Panc1 (cell line): ENCODE measurements around the gene APPL1. TPM values are rescaled to one million over a fixed set of nuclear protein-coding genes. Genes with fewer than 3 reads are reported as not detected.

ENCODE experiments used
- ATAC-seq: fragments of 200-7000 bp; cut with Tn5 transposase; 2 replicates; pipeline ENCODE4 v1.9.1; 2020; ENCODE audit warnings: mild to moderate bottlenecking, moderate library complexity
- BruUV-seq: library from RNA; stranded (reverse); fragments of 400-500 nt; replicated peaks from 2 replicates; lab custom pipeline; 2021; lab: Mats Ljungman, UMichigan
- CTCF ChIA-PET: fragments of 300-600 bp; sonication (Branson Sonifier 250); formaldehyde crosslinking; loops from one replicate; lab custom pipeline; 2022; ENCODE audit warnings: antibody characterized with exemption; lab: Charles Lee
- POLR2A ChIA-PET: fragments of 300-600 bp; sonication (Branson Sonifier 250); formaldehyde crosslinking; loops from one replicate; lab custom pipeline; 2022; ENCODE audit warnings: antibody characterized with exemption; lab: Charles Lee
- DNase-seq: peaks from one replicate; pipeline ENCODE4 v3.0.0-alpha.2; 2010; ENCODE audit warnings: low read depth, low spot score
- H3K27ac ChIP-seq: 2 replicates; pipeline ENCODE4 v1.5.1; 2011; ENCODE audit warnings: mild to moderate bottlenecking, low read length, inconsistent platforms
- H3K27me3 ChIP-seq: fragments of 200-500 bp; sonication (Bioruptor generic); 2 replicates; pipeline ENCODE4 v1.6.0; 2014; ENCODE audit warnings: low read length, inconsistent platforms; ENCODE audit not compliant: control insufficient read depth, insufficient read depth
- H3K36me3 ChIP-seq: fragments of 200-500 bp; sonication (Bioruptor generic); 2 replicates; pipeline ENCODE4 v1.5.1; 2014; ENCODE audit warnings: inconsistent platforms, mild to moderate bottlenecking, low read length, moderate library complexity; ENCODE audit not compliant: control insufficient read depth, insufficient read depth
- H3K4me1 ChIP-seq: 2 replicates; pipeline ENCODE4 v1.5.1; 2011; ENCODE audit warnings: inconsistent platforms, mild to moderate bottlenecking, low read length, moderate library complexity; ENCODE audit not compliant: control insufficient read depth, insufficient read depth
- H3K4me3 ChIP-seq, 2 experiments: 2 replicates each; pipeline ENCODE4 v1.5.1; 2011 to 2012; ENCODE audit warnings: low read depth in 2 of 2, low read length in 2 of 2, mild to moderate bottlenecking in 2 of 2, inconsistent platforms in 1 of 2, moderate library complexity in 1 of 2
- H3K9me3 ChIP-seq: fragments of 200-500 bp; sonication (Bioruptor generic); 2 replicates; pipeline ENCODE4 v1.5.1; 2014; ENCODE audit warnings: low read depth, mild to moderate bottlenecking, inconsistent platforms, low read length, moderate library complexity; ENCODE audit not compliant: control insufficient read depth, insufficient read depth
- POLR2AphosphoS5 ChIP-seq: IDR thresholded peaks from 2 replicates; pipeline ENCODE4 v1.6.1; 2012; ENCODE audit warnings: mild to moderate bottlenecking, low read depth, low read length, moderate library complexity
- SIN3A ChIP-seq: IDR thresholded peaks from 2 replicates; pipeline ENCODE4 v1.6.1; 2012; ENCODE audit warnings: low read depth, mild to moderate bottlenecking, low read length, moderate library complexity, borderline replicate concordance; ENCODE audit not compliant: insufficient read depth
- TCF7L2 ChIP-seq: IDR thresholded peaks from 2 replicates; pipeline ENCODE4 v1.6.1; 2011; ENCODE audit warnings: mild to moderate bottlenecking, low read depth, low read length, inconsistent platforms
- in situ Hi-C: cut with HindIII; loops from 2 replicates; pipeline ENCODE4 v1.10.0; 2016; ENCODE audit warnings: low sequenced_read_pairs, low pct_unique_long_range_greater_than_20kb
- intact Hi-C: fragments of 100-400 bp; cut with micrococcal nuclease; formaldehyde crosslinking; loops from one replicate; pipeline ENCODE4 v1.10.0; 2022; ENCODE audit not compliant: unreplicated experiment
- total RNA-seq: library from RNA; stranded (reverse); gene quantifications from one replicate; pipeline ENCODE4 v1.2.1, GENCODE V29; 2021; ENCODE audit not compliant: unreplicated experiment
- TF ChIP-seq, protein P1 (sequence below), 2 experiments: IDR thresholded peaks; 2 replicates each; pipeline ENCODE4 v1.6.1; 2011 to 2012; ENCODE audit warnings: low read depth in 2 of 2, control low read depth in 1 of 2, low read length in 1 of 2, mild to moderate bottlenecking in 1 of 2, moderate library complexity in 1 of 2; ENCODE audit not compliant: insufficient read depth in 1 of 2
- TF ChIP-seq, protein P2 (sequence below): fragments of 450-650 bp; IDR thresholded peaks from 2 replicates; pipeline ENCODE4 v1.5.1; 2017; ENCODE audit warnings: mild to moderate bottlenecking

APPL1 gene
- total RNA-seq, 1 experiment from 2014 or later, result 36.3 TPM

DNA sequence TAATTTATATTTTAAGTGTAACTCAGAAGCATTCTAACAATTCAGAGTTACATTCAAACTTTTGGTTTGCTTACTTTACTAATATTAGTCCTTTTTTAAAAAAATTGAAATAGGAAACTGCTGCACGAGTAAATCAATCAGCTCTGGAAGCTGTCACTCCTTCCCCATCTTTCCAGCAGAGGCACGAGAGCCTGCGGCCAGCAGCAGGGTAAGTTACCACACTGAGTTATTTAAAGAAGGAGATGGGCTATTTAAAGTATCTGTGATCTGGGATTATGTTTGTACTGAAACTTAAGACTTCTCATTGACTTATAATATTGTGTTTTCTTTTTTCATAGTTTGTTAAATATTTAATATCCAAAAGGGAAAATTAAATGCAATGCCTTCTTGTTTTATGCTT lies 29.3 kb downstream of the APPL1 start:
- Histone ChIP-seq H3K27ac (no peak overlapping the region), H3K36me3 (peaks cover 26% of the 10 kb centered on the region; the same call in 1 of the 2 replicates), H3K4me1 (no peaks in the 10 kb centered on the region), H3K4me3 (no peak overlapping the region), H3K27me3 (no peaks in the 10 kb centered on the region), H3K9me3 (no peaks in the 10 kb centered on the region)
- POLR2A ChIA-PET, result no interaction called here
- no TSS peak for BruUV-seq
- TF ChIP-seq, protein P1, sequence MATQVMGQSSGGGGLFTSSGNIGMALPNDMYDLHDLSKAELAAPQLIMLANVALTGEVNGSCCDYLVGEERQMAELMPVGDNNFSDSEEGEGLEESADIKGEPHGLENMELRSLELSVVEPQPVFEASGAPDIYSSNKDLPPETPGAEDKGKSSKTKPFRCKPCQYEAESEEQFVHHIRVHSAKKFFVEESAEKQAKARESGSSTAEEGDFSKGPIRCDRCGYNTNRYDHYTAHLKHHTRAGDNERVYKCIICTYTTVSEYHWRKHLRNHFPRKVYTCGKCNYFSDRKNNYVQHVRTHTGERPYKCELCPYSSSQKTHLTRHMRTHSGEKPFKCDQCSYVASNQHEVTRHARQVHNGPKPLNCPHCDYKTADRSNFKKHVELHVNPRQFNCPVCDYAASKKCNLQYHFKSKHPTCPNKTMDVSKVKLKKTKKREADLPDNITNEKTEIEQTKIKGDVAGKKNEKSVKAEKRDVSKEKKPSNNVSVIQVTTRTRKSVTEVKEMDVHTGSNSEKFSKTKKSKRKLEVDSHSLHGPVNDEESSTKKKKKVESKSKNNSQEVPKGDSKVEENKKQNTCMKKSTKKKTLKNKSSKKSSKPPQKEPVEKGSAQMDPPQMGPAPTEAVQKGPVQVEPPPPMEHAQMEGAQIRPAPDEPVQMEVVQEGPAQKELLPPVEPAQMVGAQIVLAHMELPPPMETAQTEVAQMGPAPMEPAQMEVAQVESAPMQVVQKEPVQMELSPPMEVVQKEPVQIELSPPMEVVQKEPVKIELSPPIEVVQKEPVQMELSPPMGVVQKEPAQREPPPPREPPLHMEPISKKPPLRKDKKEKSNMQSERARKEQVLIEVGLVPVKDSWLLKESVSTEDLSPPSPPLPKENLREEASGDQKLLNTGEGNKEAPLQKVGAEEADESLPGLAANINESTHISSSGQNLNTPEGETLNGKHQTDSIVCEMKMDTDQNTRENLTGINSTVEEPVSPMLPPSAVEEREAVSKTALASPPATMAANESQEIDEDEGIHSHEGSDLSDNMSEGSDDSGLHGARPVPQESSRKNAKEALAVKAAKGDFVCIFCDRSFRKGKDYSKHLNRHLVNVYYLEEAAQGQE (IDR thresholded peaks at IDR 0.05; ENCODE audit: insufficient read depth in 1 of 2, low read depth in 2 of 2, low read length in 1 of 2), result no peak
- TF ChIP-seq TCF7L2 (no peak), SIN3A (no peak), POLR2AphosphoS5 (no peak)
- TF ChIP-seq, protein P2, sequence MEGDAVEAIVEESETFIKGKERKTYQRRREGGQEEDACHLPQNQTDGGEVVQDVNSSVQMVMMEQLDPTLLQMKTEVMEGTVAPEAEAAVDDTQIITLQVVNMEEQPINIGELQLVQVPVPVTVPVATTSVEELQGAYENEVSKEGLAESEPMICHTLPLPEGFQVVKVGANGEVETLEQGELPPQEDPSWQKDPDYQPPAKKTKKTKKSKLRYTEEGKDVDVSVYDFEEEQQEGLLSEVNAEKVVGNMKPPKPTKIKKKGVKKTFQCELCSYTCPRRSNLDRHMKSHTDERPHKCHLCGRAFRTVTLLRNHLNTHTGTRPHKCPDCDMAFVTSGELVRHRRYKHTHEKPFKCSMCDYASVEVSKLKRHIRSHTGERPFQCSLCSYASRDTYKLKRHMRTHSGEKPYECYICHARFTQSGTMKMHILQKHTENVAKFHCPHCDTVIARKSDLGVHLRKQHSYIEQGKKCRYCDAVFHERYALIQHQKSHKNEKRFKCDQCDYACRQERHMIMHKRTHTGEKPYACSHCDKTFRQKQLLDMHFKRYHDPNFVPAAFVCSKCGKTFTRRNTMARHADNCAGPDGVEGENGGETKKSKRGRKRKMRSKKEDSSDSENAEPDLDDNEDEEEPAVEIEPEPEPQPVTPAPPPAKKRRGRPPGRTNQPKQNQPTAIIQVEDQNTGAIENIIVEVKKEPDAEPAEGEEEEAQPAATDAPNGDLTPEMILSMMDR, result no peak
- intact Hi-C loops (no loop called here), in situ Hi-C loops (no loop called here)
- no peak for ATAC-seq
- CTCF ChIA-PET, result no interaction called here
- no peak for DNase-seq

DNA sequence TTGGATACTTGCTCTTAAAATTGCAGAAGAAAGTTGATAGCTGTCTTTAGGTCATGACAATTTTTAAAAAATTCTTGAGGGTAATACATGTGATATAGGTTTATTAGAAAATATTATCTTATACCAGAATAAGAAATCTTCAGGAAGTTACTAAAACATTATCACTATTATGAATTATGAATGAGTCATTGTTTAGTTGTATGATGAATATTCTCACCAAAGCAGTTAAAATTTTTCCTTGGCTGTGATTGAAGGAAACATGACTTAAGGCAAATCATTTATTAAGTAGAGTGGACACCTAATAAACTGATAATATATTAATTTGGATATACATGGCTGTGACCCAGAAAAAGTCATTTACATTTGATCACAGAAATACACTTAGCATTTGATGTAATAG lies 30.1 kb downstream of the APPL1 start:
- no peak for TF ChIP-seq SIN3A
- TF ChIP-seq POLR2AphosphoS5, result no peak
- TF ChIP-seq, protein P1 (IDR thresholded peaks at IDR 0.05; ENCODE audit: insufficient read depth in 1 of 2, low read depth in 2 of 2, low read length in 1 of 2), result no peak
- TF ChIP-seq TCF7L2, result no peak
- TF ChIP-seq, protein P2, result no peak
- no peak for ATAC-seq
- peaks cover 24% of the 10 kb centered on the region; the same call in 1 of the 2 replicates for H3K36me3 ChIP-seq
- no peaks in the 10 kb centered on the region for H3K27me3 ChIP-seq
- POLR2A ChIA-PET, result no interaction called here
- no peak overlapping the region for H3K4me3 ChIP-seq
- BruUV-seq, result no TSS peak
- intact Hi-C loops, result no loop called here
- in situ Hi-C loops, result no loop called here
- no peaks in the 10 kb centered on the region for H3K4me1 ChIP-seq
- H3K9me3 ChIP-seq, result no peaks in the 10 kb centered on the region
- no peak overlapping the region for H3K27ac ChIP-seq
- DNase-seq, result no peak
- CTCF ChIA-PET, result no interaction called here
